Activated T-cell treated with anti-CD3 and anti-CD28 coated beads for 48 hours (primary cell): ENCODE data around the gene MACROD1.
"Not testable (repeated sequence)": the region's sequence is repeated elsewhere in the genome, so short reads cannot be mapped to it uniquely, and the experiment has no call there.

Experiments used
- DNase-seq: peaks from one replicate; pipeline ENCODE4 v3.0.0-alpha.2; 2020; ENCODE audit warnings: low read depth

Gene MACROD1

GRCh38 chr11:64056213-64056785 is 109.6 kb downstream of the MACROD1 start:
- no peak for DNase-seq

GRCh38 chr11:64055077-64055476 is 110.8 kb downstream of the MACROD1 start:
- no peak for DNase-seq

GRCh38 chr11:64053699-64054098 is 112.2 kb downstream of the MACROD1 start:
- DNase-seq, result no peak

- no peak for DNase-seq
Measured at GRCh38 chr11:64052938-64053622, 112.8 kb downstream of the MACROD1 start.

- DNase-seq, result no peak
Measured at GRCh38 chr11:64052436-64052835, 113.5 kb downstream of the MACROD1 start.

- DNase-seq, result no peak
Measured at GRCh38 chr11:64051297-64051696, 114.6 kb downstream of the MACROD1 start.

GRCh38 chr11:64049509-64049908 is 116.4 kb downstream of the MACROD1 start:
- no peak for DNase-seq

- DNase-seq, result no peak
Measured at GRCh38 chr11:64048042-64048854, 117.7 kb downstream of the MACROD1 start.

- DNase-seq, result not testable (repeated sequence)
Measured at GRCh38 chr11:64047373-64047772, 118.5 kb downstream of the MACROD1 start.

GRCh38 chr11:64045700-64046099 is 120.2 kb downstream of the MACROD1 start:
- no peak for DNase-seq

- DNase-seq, result no peak
Measured at GRCh38 chr11:64044730-64045393, 121.1 kb downstream of the MACROD1 start.

- DNase-seq, result no peak
Measured at GRCh38 chr11:64043545-64043944, 122.4 kb downstream of the MACROD1 start.

GRCh38 chr11:64042301-64042700 is 123.6 kb downstream of the MACROD1 start:
- no peak for DNase-seq

- DNase-seq, result no peak
Measured at GRCh38 chr11:64041846-64042245, 124.1 kb downstream of the MACROD1 start.

- DNase-seq, result no peak
Measured at GRCh38 chr11:64040684-64041322, 125.1 kb downstream of the MACROD1 start.

GRCh38 chr11:64039012-64039665 is 126.8 kb downstream of the MACROD1 start:
- no peak for DNase-seq

GRCh38 chr11:64038500-64038899 is 127.4 kb downstream of the MACROD1 start:
- DNase-seq, result no peak

GRCh38 chr11:64037027-64037634 is 128.8 kb downstream of the MACROD1 start:
- peak; percentile 7 for DNase-seq

- peak; percentile 6 for DNase-seq
Measured at GRCh38 chr11:64036087-64037026, 129.6 kb downstream of the MACROD1 start.

- DNase-seq, result no peak
Measured at GRCh38 chr11:64035576-64035975, 130.3 kb downstream of the MACROD1 start, which contains the start of gene FLRT1. TSS of gene FLRT1 (plus strand) at chr11:64035931. CDS start at chr11:64116268, 80,337 bp downstream.
